Activated CD4-positive, alpha-beta T cell treated with anti-CD3 and anti-CD28 coated beads, Interleukin-2, amount 10 ng/mL, durations not matched to agents 7 days and 5 days (primary cell): ENCODE results near the gene MAVS. TPM values are rescaled to one million over a fixed set of nuclear protein-coding genes. Genes with fewer than 3 reads are reported as not detected.

Experiments used
- CTCF ChIA-PET: fragments of 350-600 bp; sonication (Branson Sonifier 250); formaldehyde crosslinking; loops from one replicate; lab custom pipeline; 2021; ENCODE audit warnings: antibody characterized with exemption; lab: Charles Lee
- POLR2A ChIA-PET: fragments of 350-600 bp; sonication (Branson Sonifier 250); formaldehyde crosslinking; loops from one replicate; lab custom pipeline; 2021; ENCODE audit warnings: antibody characterized with exemption; lab: Charles Lee
- DNase-seq: peaks from one replicate; pipeline ENCODE4 v3.0.0-alpha.2; 2020
- H3K27ac Mint-ChIP-seq: one replicate; pipeline ENCODE4 v1.8.0; 2021; ENCODE audit warnings: mild to moderate bottlenecking, moderate library complexity, mixed read lengths
- H3K27me3 Mint-ChIP-seq: one replicate; pipeline ENCODE4 v1.8.0; 2021; ENCODE audit warnings: mixed read lengths
- H3K36me3 Mint-ChIP-seq: one replicate; pipeline ENCODE4 v1.8.0; 2021; ENCODE audit warnings: low read depth, mixed read lengths
- H3K4me1 Mint-ChIP-seq: one replicate; pipeline ENCODE4 v1.8.0; 2021; ENCODE audit warnings: mixed read lengths
- H3K4me3 Mint-ChIP-seq: one replicate; pipeline ENCODE4 v1.8.0; 2021; ENCODE audit warnings: mild to moderate bottlenecking, moderate library complexity, mixed read lengths
- H3K9me3 Mint-ChIP-seq: one replicate; pipeline ENCODE4 v1.8.0; 2021; ENCODE audit warnings: mixed read lengths
- total RNA-seq, 2 experiments: library from RNA; stranded (reverse); gene quantifications; one replicate each; pipeline ENCODE4 v1.2.3, GENCODE V29; 2021

The MAVS gene
- total RNA-seq, 2 experiments from 2014 or later, result 34.8 to 36.4 TPM

GRCh38 chr20:3909952-3910366 lies 63.3 kb downstream of the MAVS start:
- DNase-seq, result no peak
- Mint-ChIP-seq H3K4me1 (peaks cover 37% of the 10 kb centered on the region), H3K4me3 (no peak overlapping the region), H3K27me3 (no peaks in the 10 kb centered on the region), H3K27ac (no peak overlapping the region), H3K36me3 (peaks cover 65% of the 10 kb centered on the region), H3K9me3 (no peaks in the 10 kb centered on the region)
- CTCF ChIA-PET, result no interaction called here
- POLR2A ChIA-PET, result no interaction called here

GRCh38 chr20:3910853-3911252 lies 64.2 kb downstream of the MAVS start:
- POLR2A ChIA-PET, result no interaction called here
- no peak for DNase-seq
- Mint-ChIP-seq H3K4me3 (no peak overlapping the region), H3K27ac (no peak overlapping the region), H3K9me3 (no peaks in the 10 kb centered on the region), H3K36me3 (peaks cover 69% of the 10 kb centered on the region), H3K4me1 (peaks cover 40% of the 10 kb centered on the region), H3K27me3 (no peaks in the 10 kb centered on the region)
- CTCF ChIA-PET, result no interaction called here

GRCh38 chr20:3911956-3912355 lies 65.3 kb downstream of the MAVS start:
- Mint-ChIP-seq H3K27me3 (no peaks in the 10 kb centered on the region), H3K4me1 (peaks cover 35% of the 10 kb centered on the region), H3K36me3 (peaks cover 78% of the 10 kb centered on the region), H3K27ac (no peak overlapping the region), H3K9me3 (no peaks in the 10 kb centered on the region), H3K4me3 (no peak overlapping the region)
- POLR2A ChIA-PET, result no interaction called here
- no peak for DNase-seq
- CTCF ChIA-PET, result interaction anchor here (0.5 to 1.5 kb wide), 2 partner anchors 27 to 979 kb away, joined by 3 to 4 read pairs; no protein-coding TSS in a partner anchor

- ChIA-PET POLR2A (no interaction called here), CTCF (interaction anchor here (0.6 to 1.3 kb wide), 3 partner anchors 21 to 735 kb away, joined by 3 read pairs; no protein-coding TSS in a partner anchor)
- Mint-ChIP-seq H3K36me3 (peaks cover 71% of the 10 kb centered on the region), H3K27ac (no peak overlapping the region), H3K4me3 (no peak overlapping the region), H3K27me3 (no peaks in the 10 kb centered on the region), H3K9me3 (no peaks in the 10 kb centered on the region), H3K4me1 (peaks cover 19% of the 10 kb centered on the region)
- no peak for DNase-seq
Observed at GRCh38 chr20:3914446-3914845, 67.8 kb downstream of the MAVS start.

GRCh38 chr20:3915691-3916090 lies 69.1 kb downstream of the MAVS start:
- CTCF ChIA-PET, result interaction anchor here (1.3 to 1.5 kb wide), 2 partner anchors 9 to 21 kb away, joined by 3 to 5 read pairs; no protein-coding TSS in a partner anchor
- POLR2A ChIA-PET, result no interaction called here
- no peak for DNase-seq
- no peak overlapping the region for H3K4me3 Mint-ChIP-seq
- H3K36me3 Mint-ChIP-seq, result peaks cover 63% of the 10 kb centered on the region
- no peak overlapping the region for H3K27ac Mint-ChIP-seq
- H3K9me3 Mint-ChIP-seq, result no peaks in the 10 kb centered on the region
- H3K27me3 Mint-ChIP-seq, result no peaks in the 10 kb centered on the region
- H3K4me1 Mint-ChIP-seq, result peaks cover 14% of the 10 kb centered on the region

- ChIA-PET POLR2A (no interaction called here), CTCF (interaction anchor here (0.6 to 1.5 kb wide), 3 partner anchors 10 to 32 kb away, joined by 4 to 5 read pairs (median 5); no protein-coding TSS in a partner anchor)
- no peaks in the 10 kb centered on the region for H3K9me3 Mint-ChIP-seq
- no peaks in the 10 kb centered on the region for H3K27me3 Mint-ChIP-seq
- DNase-seq, result no peak
- no peak overlapping the region for H3K4me3 Mint-ChIP-seq
- peaks cover 60% of the 10 kb centered on the region for H3K36me3 Mint-ChIP-seq
- no peak overlapping the region for H3K27ac Mint-ChIP-seq
- peaks cover 14% of the 10 kb centered on the region for H3K4me1 Mint-ChIP-seq
Observed at GRCh38 chr20:3916364-3916763, 69.7 kb downstream of the MAVS start.

GRCh38 chr20:3919352-3919751 lies 72.7 kb downstream of the MAVS start:
- no peak for DNase-seq
- Mint-ChIP-seq H3K4me3 (no peak overlapping the region), H3K27ac (peak overlapping the region; percentile 13), H3K27me3 (no peaks in the 10 kb centered on the region), H3K9me3 (no peaks in the 10 kb centered on the region), H3K36me3 (peaks cover 56% of the 10 kb centered on the region), H3K4me1 (peaks cover 28% of the 10 kb centered on the region)
- POLR2A ChIA-PET, result no interaction called here
- CTCF ChIA-PET, result interaction anchor here (0.6 kb wide), 1 partner anchor 18 kb away, joined by 3 read pairs; no protein-coding TSS in a partner anchor

- no peaks in the 10 kb centered on the region for H3K27me3 Mint-ChIP-seq
- H3K4me3 Mint-ChIP-seq, result no peak overlapping the region
- CTCF ChIA-PET, result interaction anchor here (1.1 to 1.9 kb wide), 3 partner anchors 29 to 60 kb away, joined by 3 to 4 read pairs (median 4); no protein-coding TSS in a partner anchor
- no peak overlapping the region for H3K27ac Mint-ChIP-seq
- DNase-seq, result no peak
- H3K36me3 Mint-ChIP-seq, result peaks cover 50% of the 10 kb centered on the region
- H3K9me3 Mint-ChIP-seq, result no peaks in the 10 kb centered on the region
- peaks cover 39% of the 10 kb centered on the region for H3K4me1 Mint-ChIP-seq
- POLR2A ChIA-PET, result no interaction called here
Observed at GRCh38 chr20:3922223-3922982, 75.8 kb downstream of the MAVS start.

GRCh38 chr20:3922983-3923339 lies 76.3 kb downstream of the MAVS start:
- Mint-ChIP-seq H3K4me1 (peaks cover 40% of the 10 kb centered on the region), H3K4me3 (no peak overlapping the region), H3K27me3 (no peaks in the 10 kb centered on the region), H3K36me3 (peaks cover 51% of the 10 kb centered on the region), H3K9me3 (no peaks in the 10 kb centered on the region), H3K27ac (no peak overlapping the region)
- ChIA-PET CTCF (interaction anchor here (1.9 kb wide), 1 partner anchor 30 kb away, joined by 4 read pairs; no protein-coding TSS in a partner anchor), POLR2A (no interaction called here)
- DNase-seq, result no peak

GRCh38 chr20:3923818-3924217 lies 77.2 kb downstream of the MAVS start:
- peak overlapping the region; percentile 57 for H3K27ac Mint-ChIP-seq
- H3K4me3 Mint-ChIP-seq, result no peak overlapping the region
- no peak for DNase-seq
- no peaks in the 10 kb centered on the region for H3K9me3 Mint-ChIP-seq
- H3K27me3 Mint-ChIP-seq, result no peaks in the 10 kb centered on the region
- H3K36me3 Mint-ChIP-seq, result peaks cover 49% of the 10 kb centered on the region
- ChIA-PET POLR2A (no interaction called here), CTCF (no interaction called here)
- H3K4me1 Mint-ChIP-seq, result peaks cover 43% of the 10 kb centered on the region

- H3K36me3 Mint-ChIP-seq, result peaks cover 44% of the 10 kb centered on the region
Observed at GRCh38 chr20:3924304-3925112, 77.9 kb downstream of the MAVS start.

GRCh38 chr20:3925113-3925695 lies 78.6 kb downstream of the MAVS start:
- H3K27me3 Mint-ChIP-seq, result no peaks in the 10 kb centered on the region
- no peak overlapping the region for H3K27ac Mint-ChIP-seq
- DNase-seq, result no peak
- H3K4me1 Mint-ChIP-seq, result peaks cover 41% of the 10 kb centered on the region
- POLR2A ChIA-PET, result no interaction called here
- H3K36me3 Mint-ChIP-seq, result peaks cover 43% of the 10 kb centered on the region
- H3K9me3 Mint-ChIP-seq, result no peaks in the 10 kb centered on the region
- CTCF ChIA-PET, result interaction anchor here (0.8 kb wide), 1 partner anchor 122 kb away, joined by 3 read pairs; no protein-coding TSS in a partner anchor
- H3K4me3 Mint-ChIP-seq, result no peak overlapping the region

More at GRCh38 chr20:3924304-3925112, 77.9 kb downstream of the MAVS start:
- ChIA-PET CTCF (interaction anchor here (0.8 kb wide), 1 partner anchor 121 kb away, joined by 3 read pairs; no protein-coding TSS in a partner anchor), POLR2A (no interaction called here)
- no peak for DNase-seq
- peak overlapping the region; percentile 57 for H3K27ac Mint-ChIP-seq
- H3K9me3 Mint-ChIP-seq, result no peaks in the 10 kb centered on the region
- H3K4me1 Mint-ChIP-seq, result peaks cover 41% of the 10 kb centered on the region
- H3K27me3 Mint-ChIP-seq, result no peaks in the 10 kb centered on the region
- no peak overlapping the region for H3K4me3 Mint-ChIP-seq
